Measurements from ENCODE around the gene HSH2D. TPM values are rescaled to one million over a fixed set of nuclear protein-coding genes. Genes with fewer than 3 reads are reported as not detected.

The HSH2D gene
- total and polyA plus RNA-seq, 5 donors, result 0.18 to 1.0 (median 0.37) TPM; not detected in 2

DNA sequence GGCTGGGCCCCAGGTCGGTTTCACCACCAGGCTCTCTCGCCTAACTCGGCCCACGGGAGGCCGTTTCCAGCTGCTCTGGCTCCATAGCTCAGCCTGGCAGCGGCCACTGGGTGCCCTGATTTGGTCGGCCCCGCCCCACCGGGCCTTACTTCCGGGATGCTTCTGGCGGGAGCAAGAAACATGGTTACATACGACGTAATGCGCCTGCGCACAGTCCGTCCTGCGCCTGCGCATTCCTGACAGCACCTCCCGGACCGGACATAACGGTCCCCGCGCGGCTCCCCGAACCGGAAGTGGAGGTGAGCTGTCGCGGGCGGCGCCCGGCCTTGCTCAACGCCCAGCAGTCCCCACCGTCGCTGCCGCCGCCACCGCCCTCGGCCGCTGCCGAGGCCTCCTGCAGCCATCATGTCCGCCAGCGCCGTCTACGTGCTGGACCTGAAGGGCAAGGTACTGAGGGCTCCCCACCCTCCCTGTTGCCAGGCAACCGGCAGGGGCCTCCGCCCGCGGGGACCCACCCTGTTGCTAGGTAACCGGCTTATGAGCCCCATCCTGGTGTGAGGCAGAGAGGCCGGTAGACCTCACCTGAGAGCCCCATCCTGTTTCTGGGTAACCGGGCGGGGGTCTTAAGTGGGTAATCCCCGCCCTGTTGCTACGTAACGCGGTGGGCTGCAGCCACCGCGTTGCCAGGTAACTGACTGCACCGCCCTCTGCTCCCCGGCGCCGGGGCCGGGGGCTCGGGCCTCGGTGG, 54.3 kb downstream of the HSH2D start, which contains the start of gene AP1M1:
Gene AP1M1 (plus strand): TSS at position 290 of the 748 bp plus-strand sequence. CDS start 116 bp downstream, at position 406.
- DNase-seq (peak; percentile 100), ATAC-seq (peak; percentile 93)
- Histone ChIP-seq H3K27ac (ENCODE audit: low read length) (peak within 1 kb of the TSS; percentile 50), H3K9me3 (ENCODE audit: control insufficient read depth, low read length) (no peaks in the 10 kb centered on the region), H3K27me3 (ENCODE audit: control insufficient read depth, insufficient read depth) (no peaks in the 10 kb centered on the region), H3K4me1 (ENCODE audit: control insufficient read depth, insufficient read depth, low read length) (peaks cover 6% of the 10 kb centered on the region), H3K4me3 (ENCODE audit: low read length) (peak within 1 kb of the TSS; percentile 86)
- WGBS, result under 1% methylated on average over 65 of the region's 65 CpGs
- intact Hi-C loops (cut with DNase I), result no loop called here

DNA sequence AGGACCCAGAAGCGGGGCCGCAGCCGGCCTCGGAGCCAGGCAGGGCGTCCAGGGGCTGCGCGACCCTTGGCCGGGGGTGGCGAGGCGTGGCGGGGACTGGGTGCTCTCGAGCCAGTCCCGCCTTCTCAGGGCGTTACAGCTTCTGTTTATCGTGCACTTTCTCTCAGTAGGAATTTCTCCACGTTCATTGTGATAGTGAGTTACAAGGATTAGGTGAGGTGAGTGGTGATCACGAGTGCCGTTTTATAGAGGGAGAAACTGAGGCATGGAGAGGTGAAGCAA, 54.8 kb downstream of the HSH2D start:
- H3K9me3 ChIP-seq (ENCODE audit: control insufficient read depth, low read length), result no peaks in the 10 kb centered on the region
- intact Hi-C loops (cut with DNase I), result no loop called here

DNA sequence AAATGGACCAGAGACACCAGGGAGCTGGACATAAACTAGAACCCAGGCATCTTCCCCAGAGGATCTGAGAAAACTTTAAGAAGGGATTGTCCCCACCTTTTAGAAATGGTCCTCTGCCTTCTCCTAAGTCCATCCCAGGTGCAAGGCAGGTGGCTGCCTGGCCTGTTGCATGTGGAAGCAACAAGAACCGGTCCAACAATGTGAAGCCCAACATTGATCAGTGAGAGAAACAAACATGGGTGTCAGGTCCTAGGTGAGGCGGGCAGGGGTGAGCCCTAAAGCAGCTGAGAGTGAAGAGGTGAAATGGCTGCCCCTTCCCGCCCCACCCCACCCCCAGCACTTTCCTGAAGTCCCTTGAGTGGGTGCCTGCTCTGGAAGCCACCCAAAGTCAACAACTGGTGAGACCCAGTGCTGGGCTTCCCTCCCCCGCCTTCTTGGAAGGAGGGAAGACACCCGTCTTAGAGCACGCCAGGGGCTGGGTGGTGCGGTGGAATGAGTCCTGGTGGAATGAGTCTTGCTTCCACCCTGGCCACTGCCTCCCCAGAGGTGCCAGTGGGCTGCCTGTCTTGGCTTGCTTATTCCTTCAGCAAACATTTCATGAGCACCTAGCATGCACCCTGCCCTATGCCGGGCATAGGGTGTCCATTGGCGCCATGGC, 55.9 kb downstream of the HSH2D start:
- intact Hi-C loops (cut with DNase I), result no loop called here
- Histone ChIP-seq H3K27me3 (ENCODE audit: control insufficient read depth, insufficient read depth) (no peaks in the 10 kb centered on the region), H3K4me1 (ENCODE audit: control insufficient read depth, insufficient read depth, low read length) (peaks cover 6% of the 10 kb centered on the region), H3K4me3 (ENCODE audit: low read length) (no peak overlapping the region), H3K9me3 (ENCODE audit: control insufficient read depth, low read length) (no peaks in the 10 kb centered on the region), H3K27ac (ENCODE audit: low read length) (no peak overlapping the region)
- WGBS, result 87% methylated on average over 9 of the region's 9 CpGs
- DNase-seq (no peak), ATAC-seq (no peak)

More for the DNA sequence above, 54.8 kb downstream of the HSH2D start:
- Histone ChIP-seq H3K4me1 (ENCODE audit: control insufficient read depth, insufficient read depth, low read length) (peaks cover 6% of the 10 kb centered on the region), H3K27ac (ENCODE audit: low read length) (peak overlapping the region; percentile 50), H3K4me3 (ENCODE audit: low read length) (peak overlapping the region; percentile 86), H3K27me3 (ENCODE audit: control insufficient read depth, insufficient read depth) (no peaks in the 10 kb centered on the region)
- WGBS, result 0% methylated on average over 18 of the region's 18 CpGs
- DNase-seq (peak in 1 of 3 donors; percentile 73), ATAC-seq (peak; percentile 5 to 38)

DNA sequence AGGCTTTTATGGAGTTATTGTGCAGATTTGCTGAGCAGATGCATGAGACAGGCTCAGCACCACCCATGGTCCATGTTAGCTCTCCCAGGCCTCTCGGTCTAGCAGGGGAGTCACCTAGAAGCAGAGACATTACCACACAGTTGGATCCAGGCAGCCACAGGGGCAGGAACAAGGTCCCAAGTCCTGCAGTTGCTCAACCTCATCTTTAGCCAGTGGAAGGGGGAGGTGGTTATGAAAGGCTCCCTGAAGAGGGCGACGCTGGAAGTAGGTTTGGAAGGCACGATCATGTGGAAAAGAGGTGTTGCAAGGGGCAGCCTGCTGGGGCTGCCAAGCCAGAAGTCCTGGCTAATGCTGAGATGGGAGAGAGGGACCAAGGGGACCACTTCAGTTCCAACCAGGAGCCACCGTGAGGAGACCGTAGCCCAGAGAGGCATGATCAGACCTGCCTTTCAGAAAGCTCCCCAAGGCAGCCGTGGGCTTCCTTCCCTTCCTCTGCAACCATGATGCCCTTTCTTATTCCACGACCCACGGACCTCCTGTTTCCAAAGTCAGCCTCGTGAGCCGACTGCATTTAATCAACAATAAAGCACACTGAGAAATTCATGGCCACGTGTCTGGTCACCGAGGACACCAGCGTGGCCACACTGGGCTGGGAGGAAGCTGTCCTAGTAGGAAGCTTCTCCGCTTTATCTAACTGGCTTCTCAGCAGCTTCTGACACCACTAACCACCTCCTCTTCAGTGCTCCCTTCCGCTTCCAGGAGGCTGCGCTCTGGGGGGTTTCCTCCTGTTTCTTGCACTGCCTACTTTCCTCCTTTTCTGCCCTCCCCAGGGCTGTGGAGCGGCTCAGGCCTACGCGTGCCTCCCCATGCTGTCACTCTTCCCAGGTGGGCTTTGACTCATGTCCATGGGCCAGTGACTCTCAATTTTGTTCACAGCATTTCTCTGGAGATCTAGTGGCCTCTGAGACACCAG, 56.8 kb downstream of the HSH2D start:
- no peak overlapping the region for H3K4me3 ChIP-seq (ENCODE audit: low read length)
- H3K27ac ChIP-seq (ENCODE audit: low read length), result no peak overlapping the region
- no peaks in the 10 kb centered on the region for H3K9me3 ChIP-seq (ENCODE audit: control insufficient read depth, low read length)
- WGBS, result 76% methylated on average over 20 of the region's 20 CpGs
- intact Hi-C loops (cut with DNase I), result no loop called here
- H3K4me1 ChIP-seq (ENCODE audit: control insufficient read depth, insufficient read depth, low read length), result peaks cover 8% of the 10 kb centered on the region
- no peaks in the 10 kb centered on the region for H3K27me3 ChIP-seq (ENCODE audit: control insufficient read depth, insufficient read depth)
- ATAC-seq (peak in 1 of 2 donors; percentile 3), DNase-seq (peak in 1 of 3 donors; percentile 65)

DNA sequence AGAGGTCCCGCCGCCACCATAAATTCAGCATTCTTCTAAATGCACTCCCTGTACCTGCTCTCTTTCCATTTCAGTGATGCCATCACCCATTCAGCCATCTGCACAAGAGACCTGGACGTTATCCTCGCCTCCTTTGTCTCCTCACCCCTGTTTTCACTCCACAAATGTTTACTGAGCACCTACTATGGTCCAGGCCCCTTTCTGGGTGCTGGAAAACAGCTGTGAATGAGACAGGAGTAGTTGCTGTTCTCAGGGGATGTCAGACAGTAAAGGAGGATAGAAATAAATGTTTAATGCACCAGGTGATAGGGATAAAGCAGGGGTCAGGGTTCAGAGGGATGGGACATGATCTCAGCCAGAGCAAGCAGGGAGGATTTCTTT, 57.5 kb downstream of the HSH2D start:
- WGBS, result 88% methylated on average over 4 of the region's 4 CpGs
- Histone ChIP-seq H3K4me3 (ENCODE audit: low read length) (no peak overlapping the region), H3K4me1 (ENCODE audit: control insufficient read depth, insufficient read depth, low read length) (peaks cover 11% of the 10 kb centered on the region), H3K27ac (ENCODE audit: low read length) (no peak overlapping the region), H3K9me3 (ENCODE audit: control insufficient read depth, low read length) (no peaks in the 10 kb centered on the region), H3K27me3 (ENCODE audit: control insufficient read depth, insufficient read depth) (no peaks in the 10 kb centered on the region)
- intact Hi-C loops (cut with DNase I), result no loop called here
- ATAC-seq (no peak), DNase-seq (no peak)

DNA sequence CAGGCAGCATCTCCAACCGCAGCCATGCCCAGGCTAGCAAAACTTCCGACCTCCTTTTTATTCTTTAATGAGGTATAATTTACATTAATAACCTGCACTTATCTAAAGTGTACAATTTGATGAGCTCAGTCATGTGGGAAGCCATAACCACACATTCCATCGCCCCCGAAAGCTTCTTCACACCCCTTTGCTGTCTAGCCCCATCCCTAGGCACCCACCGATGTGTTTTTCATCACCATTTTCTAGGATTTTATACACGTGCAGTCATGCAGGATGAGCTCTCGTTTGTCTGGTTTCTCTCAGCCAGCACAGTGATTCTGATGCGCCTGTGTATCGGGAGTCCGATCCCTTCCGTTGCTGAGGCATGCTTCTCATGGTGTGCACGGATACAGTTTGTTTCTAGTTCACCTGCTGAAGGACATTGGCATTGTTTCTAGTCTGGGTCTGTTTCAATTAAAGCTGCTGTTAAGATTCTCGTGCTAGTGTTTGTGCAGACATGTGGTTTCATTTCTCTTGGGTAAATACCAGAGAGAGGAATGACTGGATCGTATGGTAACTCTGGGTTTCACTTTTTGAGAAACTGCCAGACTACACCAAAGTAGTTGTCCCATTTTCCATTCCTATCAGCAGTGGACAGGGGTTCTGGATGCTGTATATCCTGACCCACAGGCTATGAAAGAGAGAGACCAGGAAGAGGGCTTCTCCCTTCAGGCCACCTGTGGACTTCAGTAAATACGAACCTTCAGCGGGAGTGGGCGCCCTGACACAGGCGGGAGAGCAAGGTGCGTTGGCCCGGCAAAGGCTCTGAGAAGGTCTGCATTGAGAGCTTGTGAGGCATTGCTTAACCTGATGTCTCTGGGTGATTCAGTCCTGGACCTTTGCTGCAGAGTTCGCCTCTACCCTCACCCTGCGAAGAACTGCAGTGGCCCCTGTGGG, 59.1 kb downstream of the HSH2D start:
- 85% methylated on average over 22 of the region's 22 CpGs for WGBS
- H3K27ac ChIP-seq (ENCODE audit: low read length), result no peak overlapping the region
- ATAC-seq, result no peak
- intact Hi-C loops (cut with DNase I), result no loop called here
- H3K4me1 ChIP-seq (ENCODE audit: control insufficient read depth, insufficient read depth, low read length), result peaks cover 11% of the 10 kb centered on the region
- no peaks in the 10 kb centered on the region for H3K27me3 ChIP-seq (ENCODE audit: control insufficient read depth, insufficient read depth)
- H3K9me3 ChIP-seq (ENCODE audit: control insufficient read depth, low read length), result no peaks in the 10 kb centered on the region
- no peak for DNase-seq
- no peak overlapping the region for H3K4me3 ChIP-seq (ENCODE audit: low read length)

DNA sequence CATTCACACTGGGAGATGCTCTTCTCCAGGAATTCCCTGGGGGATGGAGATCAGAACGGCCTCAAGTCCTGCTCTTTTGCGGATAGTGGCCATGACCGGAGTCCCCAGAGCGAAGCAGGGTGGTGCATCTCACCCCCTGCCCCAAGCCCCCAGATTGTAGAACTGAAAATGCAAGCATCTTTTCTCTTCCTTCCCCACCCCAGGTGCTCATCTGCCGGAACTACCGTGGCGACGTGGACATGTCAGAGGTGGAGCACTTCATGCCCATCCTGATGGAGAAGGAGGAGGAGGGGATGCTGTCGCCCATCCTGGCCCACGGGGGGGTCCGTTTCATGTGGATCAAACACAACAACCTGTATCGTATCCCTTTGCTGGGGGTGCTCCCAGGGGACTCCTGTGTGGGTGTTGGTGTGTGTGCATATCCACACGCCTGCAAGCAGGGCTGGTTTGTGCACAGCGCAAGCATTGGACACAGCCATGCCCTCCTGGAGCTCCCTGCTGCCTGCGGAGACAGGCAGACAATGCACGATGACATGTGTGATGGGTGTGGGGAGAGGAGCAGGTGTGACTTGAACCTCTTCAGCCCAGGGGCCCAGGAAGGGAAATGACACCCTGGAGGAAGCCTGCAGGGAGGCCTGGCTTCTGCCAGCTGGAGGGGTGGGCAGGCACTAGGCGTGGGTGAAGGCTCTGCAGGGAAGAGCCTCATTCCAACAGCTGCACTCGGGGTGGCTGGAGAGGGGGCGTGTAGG, 59.9 kb downstream of the HSH2D start:
- DNase-seq (no peak), ATAC-seq (no peak)
- Histone ChIP-seq H3K4me3 (ENCODE audit: low read length) (no peak overlapping the region), H3K9me3 (ENCODE audit: control insufficient read depth, low read length) (no peaks in the 10 kb centered on the region), H3K4me1 (ENCODE audit: control insufficient read depth, insufficient read depth, low read length) (peaks cover 11% of the 10 kb centered on the region), H3K27ac (ENCODE audit: low read length) (no peak overlapping the region), H3K27me3 (ENCODE audit: control insufficient read depth, insufficient read depth) (no peaks in the 10 kb centered on the region)
- intact Hi-C loops (cut with DNase I), result no loop called here
- WGBS, result 86% methylated on average over 19 of the region's 19 CpGs

DNA sequence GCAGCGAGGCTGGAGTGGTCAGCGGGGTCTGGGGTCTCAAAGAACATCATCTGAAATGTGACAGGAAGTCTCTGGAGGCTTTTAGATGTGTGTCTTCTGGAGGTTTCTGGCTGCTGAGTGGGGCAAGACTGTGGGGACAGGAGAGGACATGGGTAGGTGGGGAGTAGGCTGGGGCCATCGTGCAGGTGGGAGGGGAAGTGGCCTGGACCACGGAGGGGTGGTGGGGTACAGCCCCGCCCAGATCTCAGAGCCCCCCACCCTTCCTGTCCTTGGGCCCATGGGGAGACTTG, 60.5 kb downstream of the HSH2D start:
- Histone ChIP-seq H3K4me1 (ENCODE audit: control insufficient read depth, insufficient read depth, low read length) (peaks cover 11% of the 10 kb centered on the region), H3K9me3 (ENCODE audit: control insufficient read depth, low read length) (no peaks in the 10 kb centered on the region), H3K4me3 (ENCODE audit: low read length) (no peak overlapping the region), H3K27me3 (ENCODE audit: control insufficient read depth, insufficient read depth) (no peaks in the 10 kb centered on the region), H3K27ac (ENCODE audit: low read length) (no peak overlapping the region)
- DNase-seq (no peak), ATAC-seq (no peak)
- 77% methylated on average over 5 of the region's 5 CpGs for WGBS
- intact Hi-C loops (cut with DNase I), result no loop called here

DNA sequence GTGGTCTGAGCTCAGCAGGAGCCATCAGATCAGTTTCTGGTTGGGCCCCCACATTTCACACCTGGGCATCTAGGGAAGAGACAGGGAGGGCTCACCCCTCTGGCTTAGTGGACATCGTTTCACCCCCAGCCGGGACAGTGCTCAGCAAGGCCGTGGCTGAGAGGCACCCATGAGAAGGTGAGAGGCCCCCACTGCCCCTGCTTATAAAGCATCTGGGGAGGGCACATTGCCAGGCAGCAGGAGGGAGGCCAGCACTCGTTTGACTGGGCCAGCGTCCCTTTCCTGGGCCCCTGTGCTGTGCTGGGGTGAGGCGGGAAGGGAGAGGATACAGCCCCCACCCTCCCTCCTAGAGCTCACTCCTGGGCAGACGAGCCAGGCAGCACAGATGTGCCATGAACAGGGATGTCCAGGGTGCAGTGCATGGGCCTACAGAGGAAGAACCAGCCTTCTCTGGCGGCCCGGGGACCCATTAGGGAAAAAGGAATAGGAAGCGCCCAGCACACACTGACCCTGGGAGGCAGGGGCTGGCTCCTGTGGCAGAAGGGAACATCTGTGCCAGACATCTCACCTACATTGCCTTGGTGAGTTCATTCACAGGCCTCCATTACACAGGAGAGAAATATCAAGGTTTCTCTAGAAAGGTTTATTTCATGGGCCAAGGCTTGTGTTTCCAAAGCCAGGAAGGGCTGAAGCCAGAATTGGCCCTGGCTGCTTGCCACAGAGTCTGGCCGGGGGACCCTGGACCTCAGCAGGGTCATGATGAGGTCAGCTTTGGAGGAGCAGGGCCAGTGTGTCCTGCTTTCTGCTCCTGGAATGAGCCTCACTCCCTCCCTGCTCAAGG, 61.9 kb downstream of the HSH2D start:
- no peaks in the 10 kb centered on the region for H3K9me3 ChIP-seq (ENCODE audit: control insufficient read depth, low read length)
- H3K4me1 ChIP-seq (ENCODE audit: control insufficient read depth, insufficient read depth, low read length), result peaks cover 5% of the 10 kb centered on the region
- 45% methylated on average over 11 of the region's 11 CpGs for WGBS
- intact Hi-C loops (cut with DNase I), result no loop called here
- no peaks in the 10 kb centered on the region for H3K27me3 ChIP-seq (ENCODE audit: control insufficient read depth, insufficient read depth)
- no peak overlapping the region for H3K4me3 ChIP-seq (ENCODE audit: low read length)
- H3K27ac ChIP-seq (ENCODE audit: low read length), result no peak overlapping the region
- ATAC-seq (peak; percentile 31 to 58), DNase-seq (peak; percentile 53 to 87 (median 76))
